Thymus (tissue), 11 donors: ENCODE results near the gene CEP95. TPM values are rescaled to one million over a fixed set of nuclear protein-coding genes. Genes with fewer than 3 reads are reported as not detected.
"Not testable (repeated sequence)": the region's sequence is repeated elsewhere in the genome, so short reads cannot be mapped to it uniquely, and the experiment has no call there.

ENCODE experiments used
- DNase-seq, 9 donors: peaks; one replicate each; pipeline ENCODE4 v3.0.0-alpha.2; 2013; ENCODE audit warnings: low spot score in 9 of 9, low read depth in 6 of 9, missing footprints in 1 of 9
- H3K27ac ChIP-seq, 2 donors: one replicate each; pipeline ENCODE4 v1.5.1; 2013; ENCODE audit warnings: control low read depth in 1 of 2, low read depth in 1 of 2, low read length in 1 of 2, mild to moderate bottlenecking in 1 of 2, moderate library complexity in 1 of 2
- H3K27me3 ChIP-seq, 2 donors: one replicate each; pipeline ENCODE4 v1.5.1; 2013; ENCODE audit warnings: low read length in 1 of 2; ENCODE audit not compliant: control insufficient read depth in 2 of 2, insufficient read depth in 1 of 2
- H3K36me3 ChIP-seq, 2 donors: one replicate each; pipeline ENCODE4 v1.5.1; 2013; ENCODE audit warnings: low read length in 1 of 2, mild to moderate bottlenecking in 1 of 2, moderate library complexity in 1 of 2; ENCODE audit not compliant: control insufficient read depth in 2 of 2, insufficient read depth in 2 of 2
- H3K4me1 ChIP-seq, 2 donors: one replicate each; pipeline ENCODE4 v1.5.1; 2013; ENCODE audit warnings: low read length in 2 of 2; ENCODE audit not compliant: control insufficient read depth in 2 of 2, insufficient read depth in 2 of 2
- H3K4me3 ChIP-seq, 2 donors: one replicate each; pipeline ENCODE4 v1.5.1; 2013; ENCODE audit warnings: low read length in 2 of 2, control low read depth in 1 of 2, mild to moderate bottlenecking in 1 of 2
- H3K9me3 ChIP-seq, 2 donors: one replicate each; pipeline ENCODE4 v1.5.1; 2013; ENCODE audit warnings: low read length in 1 of 2, mild to moderate bottlenecking in 1 of 2; ENCODE audit not compliant: control insufficient read depth in 2 of 2, insufficient read depth in 1 of 2
- WGBS: extraction: QIAGEN DNeasy Blood & Tissue Kit; methylation state at CpG from one replicate; pipeline ENCODE4 v1.1.7; 2013; 5-methylcytosine and 5-hydroxymethylcytosine counted together
- polyA plus RNA-seq: library from polyadenylated mRNA; stranded (reverse); fragments of 200-250 nt; gene quantifications from one replicate; pipeline ENCODE4 v1.2.3, GENCODE V29; 2013
- total RNA-seq: library from RNA; stranded (reverse); fragments of 120-200 nt; gene quantifications from one replicate; pipeline ENCODE4 v1.2.4, GENCODE V29; 2013
- donor health status: healthy.

The CEP95 gene
- total and polyA plus RNA-seq, 2 donors = 43.4 to 126 TPM

GRCh38 chr17:64565563-64565962 is 58.8 kb downstream of the CEP95 start:
- Histone ChIP-seq H3K4me1 (no peaks in the 10 kb centered on the region), H3K36me3 (peaks cover 16 to 32% of the 10 kb centered on the region in 2 donors), H3K27me3 (no peaks in the 10 kb centered on the region), H3K4me3 (no peak overlapping the region), H3K9me3 (no peaks in the 10 kb centered on the region), H3K27ac (no peak overlapping the region)
- no peak for DNase-seq

- peaks cover 12 to 27% of the 10 kb centered on the region in 2 donors for H3K36me3 ChIP-seq
Measured at GRCh38 chr17:64571746-64572145, 65.0 kb downstream of the CEP95 start.

GRCh38 chr17:64572682-64573154 is 65.9 kb downstream of the CEP95 start:
- no peak overlapping the region for H3K4me3 ChIP-seq
- no peaks in the 10 kb centered on the region for H3K27me3 ChIP-seq
- H3K27ac ChIP-seq = no peak overlapping the region
- no peaks in the 10 kb centered on the region for H3K9me3 ChIP-seq
- H3K4me1 ChIP-seq = no peaks in the 10 kb centered on the region
- no peak for DNase-seq
- peaks cover 17 to 30% of the 10 kb centered on the region in 2 donors for H3K36me3 ChIP-seq
- 78% methylated on average over 3 of the region's 3 CpGs for WGBS

More at GRCh38 chr17:64571746-64572145, 65.0 kb downstream of the CEP95 start:
- no peaks in the 10 kb centered on the region for H3K9me3 ChIP-seq
- no peaks in the 10 kb centered on the region for H3K27me3 ChIP-seq
- H3K4me3 ChIP-seq = no peak overlapping the region
- no peak overlapping the region for H3K27ac ChIP-seq
- no peak for DNase-seq
- no peaks in the 10 kb centered on the region for H3K4me1 ChIP-seq
- 94% methylated on average over 6 of the region's 6 CpGs for WGBS

- Histone ChIP-seq H3K9me3 (no peaks in the 10 kb centered on the region), H3K27ac (no peak overlapping the region), H3K36me3 (peaks cover 14 to 32% of the 10 kb centered on the region in 2 donors), H3K4me3 (no peak overlapping the region), H3K27me3 (no peaks in the 10 kb centered on the region), H3K4me1 (no peaks in the 10 kb centered on the region)
- DNase-seq = no peak
Measured at GRCh38 chr17:64573214-64573613, 66.4 kb downstream of the CEP95 start.

- WGBS = 97% methylated on average over 1 of the region's 1 CpG
- Histone ChIP-seq H3K4me3 (no peak overlapping the region), H3K27ac (no peak overlapping the region), H3K36me3 (peaks cover 12 to 34% of the 10 kb centered on the region in 2 donors), H3K4me1 (no peaks in the 10 kb centered on the region), H3K27me3 (no peaks in the 10 kb centered on the region), H3K9me3 (no peaks in the 10 kb centered on the region)
- DNase-seq = no peak
Measured at GRCh38 chr17:64574646-64575045, 67.9 kb downstream of the CEP95 start.

GRCh38 chr17:64575431-64575830 is 68.7 kb downstream of the CEP95 start:
- H3K4me3 ChIP-seq = no peak overlapping the region
- WGBS = 96% methylated on average over 3 of the region's 3 CpGs
- H3K4me1 ChIP-seq = no peaks in the 10 kb centered on the region
- DNase-seq = no peak
- H3K27ac ChIP-seq = no peak overlapping the region
- H3K36me3 ChIP-seq = peaks cover 13 to 30% of the 10 kb centered on the region in 2 donors
- H3K27me3 ChIP-seq = no peaks in the 10 kb centered on the region
- H3K9me3 ChIP-seq = no peaks in the 10 kb centered on the region

- not testable (repeated sequence) for DNase-seq, H3K4me3 ChIP-seq, H3K27me3 ChIP-seq, H3K4me1 ChIP-seq, H3K9me3 ChIP-seq, H3K27ac ChIP-seq
- H3K36me3 ChIP-seq = peaks cover 10 to 30% of the 10 kb centered on the region in 2 donors
- 97% methylated on average over 4 of the region's 4 CpGs for WGBS
Measured at GRCh38 chr17:64577025-64577424, 70.2 kb downstream of the CEP95 start.

- Histone ChIP-seq H3K4me3 (no peak overlapping the region), H3K4me1 (no peaks in the 10 kb centered on the region), H3K27me3 (no peaks in the 10 kb centered on the region), H3K9me3 (no peaks in the 10 kb centered on the region), H3K27ac (no peak overlapping the region), H3K36me3 (peaks cover 16 to 47% of the 10 kb centered on the region in 2 donors)
- 97% methylated on average over 1 of the region's 1 CpG for WGBS
- no peak for DNase-seq
Measured at GRCh38 chr17:64579917-64580316, 73.1 kb downstream of the CEP95 start.

- WGBS = 95% methylated on average over 7 of the region's 7 CpGs
- Histone ChIP-seq H3K9me3 (no peaks in the 10 kb centered on the region), H3K4me3 (no peak overlapping the region), H3K36me3 (peaks cover 16 to 47% of the 10 kb centered on the region in 2 donors), H3K27ac (no peak overlapping the region), H3K4me1 (no peaks in the 10 kb centered on the region), H3K27me3 (no peaks in the 10 kb centered on the region)
- DNase-seq = no peak
Measured at GRCh38 chr17:64580384-64581315, 73.9 kb downstream of the CEP95 start.
